ENCODE measurements around the gene BFSP2.

DNA sequence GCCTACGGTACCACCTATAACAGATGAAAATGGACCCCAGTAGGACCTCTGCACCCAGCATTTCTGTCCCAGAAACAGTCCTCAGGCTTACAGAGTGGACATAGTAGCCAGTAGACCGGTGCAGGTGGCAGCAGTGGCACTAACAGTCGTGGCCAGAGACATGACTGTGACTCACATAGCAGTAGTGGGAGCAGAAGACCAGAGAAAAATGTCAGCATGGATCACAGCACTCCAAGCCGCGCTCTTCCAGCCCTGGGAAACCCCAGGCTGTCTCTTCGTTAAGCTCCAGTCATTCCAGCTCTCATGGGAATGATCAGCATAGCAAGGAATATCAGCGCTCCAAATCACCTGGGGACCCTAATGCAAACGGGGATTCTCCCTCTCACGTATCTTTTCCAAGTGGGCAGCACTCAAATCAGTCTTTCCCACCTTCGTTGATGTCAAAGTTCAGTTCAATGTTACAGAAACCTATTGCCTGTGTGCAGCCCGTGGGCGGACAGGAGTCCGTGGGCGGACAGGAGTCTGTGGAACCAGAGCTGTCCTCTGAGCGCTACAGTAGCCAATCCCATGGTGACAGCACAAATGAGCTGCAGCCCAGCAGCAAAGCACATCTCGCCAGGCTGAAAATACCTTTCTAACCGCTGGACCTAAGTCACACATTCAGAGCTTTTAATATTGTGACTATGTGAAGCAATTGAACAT lies 10.5 kb downstream of the BFSP2 start:
- TF ChIP-seq POLR2A (IDR thresholded peaks at IDR 0.05; ENCODE audit: low read depth, low read length) (no peak), POLR2AphosphoS5 (IDR thresholded peaks at IDR 0.05; ENCODE audit: low read depth, low read length) (no peak), PAX5 (IDR thresholded peaks at IDR 0.05; ENCODE audit: insufficient read depth, low read length, severe bottlenecking) (no peak), POU2F2 (IDR thresholded peaks at IDR 0.05; ENCODE audit: low read depth, low read length) (no peak), TAF1 (IDR thresholded peaks at IDR 0.05; ENCODE audit: low read depth, low read length) (no peak)
